Stimulated activated CD8-positive, alpha-beta memory T cell treated with anti-CD3 and anti-CD28 coated beads, Interleukin-15, amount 100 ng/mL, for 24 hours (primary cell): ENCODE measurements around the gene MGP.

Experiments
- DNase-seq: peaks from one replicate; pipeline ENCODE4 v3.0.0-alpha.2; 2020; ENCODE audit warnings: low read depth

The MGP gene

GRCh38 chr12:14885718-14886221 lies at the start of gene MGP:
MGP (minus strand) TSS chr12:14885854; CDS start chr12:14885791, 63 bp downstream.
- no peak for DNase-seq

GRCh38 chr12:14935031-14935430 lies 49.4 kb upstream of the MGP start:
- no peak for DNase-seq

- DNase-seq, result no peak
Measured at GRCh38 chr12:14934511-14934910, 48.9 kb upstream of the MGP start.

GRCh38 chr12:14931791-14932560 lies 46.3 kb upstream of the MGP start:
- no peak for DNase-seq

- no peak for DNase-seq
Measured at GRCh38 chr12:14931359-14931758, 45.7 kb upstream of the MGP start.

GRCh38 chr12:14930299-14930698 lies 44.6 kb upstream of the MGP start:
- DNase-seq, result no peak

GRCh38 chr12:14928931-14929330 lies 43.3 kb upstream of the MGP start:
- no peak for DNase-seq

GRCh38 chr12:14927267-14927666 lies 41.6 kb upstream of the MGP start:
- DNase-seq, result no peak

GRCh38 chr12:14924541-14924940 lies 38.9 kb upstream of the MGP start:
- DNase-seq, result no peak

GRCh38 chr12:14923944-14924343 lies 38.3 kb upstream of the MGP start:
- DNase-seq, result no peak

GRCh38 chr12:14921218-14921617 lies 35.6 kb upstream of the MGP start:
- no peak for DNase-seq

GRCh38 chr12:14920475-14921126 lies 34.9 kb upstream of the MGP start:
- no peak for DNase-seq

GRCh38 chr12:14919455-14919854 lies 33.8 kb upstream of the MGP start:
- no peak for DNase-seq

GRCh38 chr12:14915736-14916135 lies 30.1 kb upstream of the MGP start:
- DNase-seq, result no peak

GRCh38 chr12:14913381-14913781 lies 27.7 kb upstream of the MGP start:
- DNase-seq, result no peak

- no peak for DNase-seq
Measured at GRCh38 chr12:14911131-14911530, 25.5 kb upstream of the MGP start.

- no peak for DNase-seq
Measured at GRCh38 chr12:14910090-14910915, 24.6 kb upstream of the MGP start.

GRCh38 chr12:14907953-14908352 lies 22.3 kb upstream of the MGP start:
- DNase-seq, result no peak

GRCh38 chr12:14906114-14906513 lies 20.5 kb upstream of the MGP start:
- DNase-seq, result no peak

GRCh38 chr12:14905269-14906004 lies 19.8 kb upstream of the MGP start:
- DNase-seq, result no peak

- no peak for DNase-seq
Measured at GRCh38 chr12:14904854-14905253, 19.2 kb upstream of the MGP start.
